DOHH2 (cell line): ENCODE results near the gene KRTAP4-12.

ENCODE experiments used
- EZH2phosphoT487 ChIP-seq: fragments of 200-600 bp; sonication (generic); IDR thresholded peaks from 2 replicates; pipeline ENCODE4 v1.6.1; 2017; ENCODE audit warnings: borderline replicate concordance, mild to moderate bottlenecking, antibody characterized with exemption, low read length, moderate library complexity, mixed read lengths
- TF ChIP-seq, protein P1 (sequence below): fragments of 200-600 bp; sonication (generic); IDR thresholded peaks from one replicate; pipeline ENCODE4 v1.5.1; 2014; ENCODE audit warnings: antibody characterized with exemption, mild to moderate bottlenecking, low read depth, low read length; ENCODE audit not compliant: poor library complexity, severe bottlenecking

DNA sequence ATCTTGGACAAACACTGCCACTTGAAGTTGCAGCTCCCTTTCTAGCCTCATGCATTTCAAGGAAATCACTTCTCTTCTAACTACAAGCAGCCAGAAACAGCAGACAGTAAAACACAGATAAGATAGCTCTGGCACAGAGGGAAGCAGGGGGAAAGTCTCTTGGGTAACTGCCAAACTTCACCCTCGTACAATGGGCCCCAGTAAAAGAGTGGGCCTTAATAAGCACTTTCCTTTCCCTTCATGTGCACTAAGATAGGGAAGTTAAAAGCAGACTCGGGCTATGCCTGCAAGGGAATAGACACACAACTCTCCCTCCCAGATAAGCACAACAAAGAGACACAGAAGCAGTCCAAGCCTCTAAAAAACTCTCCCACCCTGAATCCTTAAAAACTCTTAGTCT is 29.9 kb upstream of the KRTAP4-12 start:
- TF ChIP-seq, protein P1, sequence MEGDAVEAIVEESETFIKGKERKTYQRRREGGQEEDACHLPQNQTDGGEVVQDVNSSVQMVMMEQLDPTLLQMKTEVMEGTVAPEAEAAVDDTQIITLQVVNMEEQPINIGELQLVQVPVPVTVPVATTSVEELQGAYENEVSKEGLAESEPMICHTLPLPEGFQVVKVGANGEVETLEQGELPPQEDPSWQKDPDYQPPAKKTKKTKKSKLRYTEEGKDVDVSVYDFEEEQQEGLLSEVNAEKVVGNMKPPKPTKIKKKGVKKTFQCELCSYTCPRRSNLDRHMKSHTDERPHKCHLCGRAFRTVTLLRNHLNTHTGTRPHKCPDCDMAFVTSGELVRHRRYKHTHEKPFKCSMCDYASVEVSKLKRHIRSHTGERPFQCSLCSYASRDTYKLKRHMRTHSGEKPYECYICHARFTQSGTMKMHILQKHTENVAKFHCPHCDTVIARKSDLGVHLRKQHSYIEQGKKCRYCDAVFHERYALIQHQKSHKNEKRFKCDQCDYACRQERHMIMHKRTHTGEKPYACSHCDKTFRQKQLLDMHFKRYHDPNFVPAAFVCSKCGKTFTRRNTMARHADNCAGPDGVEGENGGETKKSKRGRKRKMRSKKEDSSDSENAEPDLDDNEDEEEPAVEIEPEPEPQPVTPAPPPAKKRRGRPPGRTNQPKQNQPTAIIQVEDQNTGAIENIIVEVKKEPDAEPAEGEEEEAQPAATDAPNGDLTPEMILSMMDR = no peak
- no peak for TF ChIP-seq EZH2phosphoT487
